DND-41 (cell line): Measurements from ENCODE around the gene TMEM106B.

Experiments used
- ATAC-seq: fragments of 200-7000 bp; cut with Tn5 transposase; 3 replicates; pipeline ENCODE4 v1.9.1; 2021; ENCODE audit warnings: low read depth; ENCODE audit not compliant: insufficient read depth
- DNase-seq: peaks from one replicate; pipeline ENCODE4 v3.0.0-alpha.2; 2020
- H2AFZ ChIP-seq: 2 replicates; pipeline ENCODE4 v1.6.0; 2012; ENCODE audit warnings: low read depth, low read length
- H3K27ac ChIP-seq: 2 replicates; pipeline ENCODE4 v1.5.1; 2012; ENCODE audit warnings: low read length, inconsistent platforms
- H3K27me3 ChIP-seq: fragments of 200-600 bp; sonication (generic); 2 replicates; pipeline ENCODE4 v1.6.0; 2012; ENCODE audit warnings: low read length, mild to moderate bottlenecking, inconsistent platforms; ENCODE audit not compliant: insufficient read depth, poor library complexity
- H3K36me3 ChIP-seq: 2 replicates; pipeline ENCODE4 v1.5.1; 2012; ENCODE audit warnings: low read length, inconsistent platforms; ENCODE audit not compliant: insufficient read depth
- H3K4me1 ChIP-seq: 2 replicates; pipeline ENCODE4 v1.5.1; 2012; ENCODE audit warnings: mild to moderate bottlenecking, low read length; ENCODE audit not compliant: insufficient read depth
- H3K4me2 ChIP-seq: 2 replicates; pipeline ENCODE4 v1.6.0; 2012; ENCODE audit warnings: mild to moderate bottlenecking, moderate library complexity, low read length, inconsistent platforms; ENCODE audit not compliant: insufficient read depth
- H3K4me3 ChIP-seq, 2 experiments: fragments of 200-600 bp in 1 of 2; shearing (Covaris generic) in 1 of 2; 2 replicates each; pipeline ENCODE4 v1.5.1; 2012 to 2016; ENCODE audit warnings: inconsistent platforms in 2 of 2, low read length in 2 of 2, mild to moderate bottlenecking in 2 of 2, low read depth in 1 of 2, moderate library complexity in 1 of 2
- H3K79me2 ChIP-seq: 2 replicates; pipeline ENCODE4 v1.6.0; 2012; ENCODE audit warnings: low read length, inconsistent platforms; ENCODE audit not compliant: insufficient read depth
- H3K9ac ChIP-seq: 2 replicates; pipeline ENCODE4 v1.6.0; 2012; ENCODE audit warnings: low read depth, mild to moderate bottlenecking, inconsistent platforms, low read length, moderate library complexity
- H3K9me3 ChIP-seq: 2 replicates; pipeline ENCODE4 v1.5.1; 2012; ENCODE audit warnings: low read length, moderate library complexity, mild to moderate bottlenecking, inconsistent platforms; ENCODE audit not compliant: insufficient read depth, severe bottlenecking
- H4K20me1 ChIP-seq: 2 replicates; pipeline ENCODE4 v1.6.0; 2012; ENCODE audit warnings: low read length; ENCODE audit not compliant: insufficient read depth
- CTCF ChIP-seq: IDR thresholded peaks from 2 replicates; pipeline ENCODE4 v1.5.1; 2012; ENCODE audit warnings: borderline replicate concordance, low read length, moderate library complexity, mild to moderate bottlenecking; ENCODE audit not compliant: poor library complexity, severe bottlenecking; ENCODE audit errors: extremely low read depth
- EZH2 ChIP-seq: IDR thresholded peaks from 3 replicates; pipeline ENCODE4 v1.6.1; 2012; ENCODE audit warnings: borderline replicate concordance, low read depth, mild to moderate bottlenecking, moderate library complexity, low read length, inconsistent platforms; ENCODE audit not compliant: severe bottlenecking

The TMEM106B gene

DNA sequence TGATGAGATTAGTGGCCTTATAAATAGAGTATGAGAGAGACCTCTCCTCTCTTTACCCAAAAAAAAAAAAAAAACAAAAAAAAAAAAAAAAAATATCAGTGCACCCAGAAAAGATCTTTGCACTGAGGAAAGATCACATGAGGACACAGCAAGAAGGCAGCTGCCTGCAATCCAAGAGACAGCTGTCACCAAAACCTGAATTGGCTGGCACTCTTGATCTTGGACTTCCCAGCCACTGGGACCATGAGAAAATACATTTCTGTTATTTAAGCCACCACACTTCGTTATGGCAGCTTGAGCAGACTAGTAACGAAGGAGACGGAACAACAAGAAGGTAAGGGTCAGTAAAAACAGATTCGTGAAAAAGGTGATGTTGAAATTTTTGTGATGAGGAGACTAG, 47.0 kb downstream of the TMEM106B start:
- peak overlapping the region; percentile 72 for H3K27ac ChIP-seq
- peaks cover 24% of the 10 kb centered on the region for H3K4me1 ChIP-seq
- peak overlapping the region in 1 of 2 experiments; percentile 49; a peak in 2 of 4 replicates for H3K4me3 ChIP-seq
- peak overlapping the region; percentile 59 for H3K4me2 ChIP-seq
- H3K36me3 ChIP-seq: no peaks in the 10 kb centered on the region
- no peaks in the 10 kb centered on the region for H4K20me1 ChIP-seq
- no peak for TF ChIP-seq CTCF
- no peak for TF ChIP-seq EZH2
- H3K27me3 ChIP-seq: no peaks in the 10 kb centered on the region
- peak overlapping the region; percentile 36 for H3K9ac ChIP-seq
- H3K79me2 ChIP-seq: no peaks in the 10 kb centered on the region
- DNase-seq (peak; percentile 20), ATAC-seq (no peak; the same call in 2 of the 3 replicates)
- peak overlapping the region; percentile 67 for H2AFZ ChIP-seq
- no peaks in the 10 kb centered on the region for H3K9me3 ChIP-seq

- no peak for ATAC-seq
- no peak overlapping the region for H2AFZ ChIP-seq
- H3K36me3 ChIP-seq: no peaks in the 10 kb centered on the region
These were observed 56.4 kb downstream of the TMEM106B start for GRCh38 chr7:12267542-12267941.

GRCh38 chr7:12269100-12269895, 58.2 kb downstream of the TMEM106B start:
- no peak for DNase-seq
- Histone ChIP-seq H3K36me3 (no peaks in the 10 kb centered on the region), H4K20me1 (no peaks in the 10 kb centered on the region), H3K9ac (no peak overlapping the region), H3K4me1 (no peaks in the 10 kb centered on the region), H2AFZ (no peak overlapping the region), H3K79me2 (no peaks in the 10 kb centered on the region), H3K4me3 (no peak overlapping the region), H3K27ac (no peak overlapping the region), H3K9me3 (peaks cover 2% of the 10 kb centered on the region), H3K27me3 (no peaks in the 10 kb centered on the region), H3K4me2 (no peak overlapping the region)
- TF ChIP-seq EZH2 (no peak), CTCF (no peak)
- ATAC-seq: no peak

More at GRCh38 chr7:12267542-12267941, 56.4 kb downstream of the TMEM106B start:
- TF ChIP-seq EZH2: no peak
- no peak for TF ChIP-seq CTCF
- no peak overlapping the region for H3K4me3 ChIP-seq
- no peaks in the 10 kb centered on the region for H3K79me2 ChIP-seq
- no peak overlapping the region for H3K27ac ChIP-seq
- no peak overlapping the region for H3K4me2 ChIP-seq
- no peak overlapping the region for H3K9ac ChIP-seq
- peaks cover 2% of the 10 kb centered on the region for H3K9me3 ChIP-seq
- H3K4me1 ChIP-seq: no peaks in the 10 kb centered on the region
- H4K20me1 ChIP-seq: no peaks in the 10 kb centered on the region
- H3K27me3 ChIP-seq: no peaks in the 10 kb centered on the region
- no peak for DNase-seq
